Measurements from ENCODE around the gene CBX5.
A peak's percentile ranks its signal among the peaks of the same experiment; 100 is the strongest.
"Not testable (repeated sequence)": the region's sequence is repeated elsewhere in the genome, so short reads cannot be mapped to it uniquely, and the experiment has no call there.

Gene CBX5

DNA sequence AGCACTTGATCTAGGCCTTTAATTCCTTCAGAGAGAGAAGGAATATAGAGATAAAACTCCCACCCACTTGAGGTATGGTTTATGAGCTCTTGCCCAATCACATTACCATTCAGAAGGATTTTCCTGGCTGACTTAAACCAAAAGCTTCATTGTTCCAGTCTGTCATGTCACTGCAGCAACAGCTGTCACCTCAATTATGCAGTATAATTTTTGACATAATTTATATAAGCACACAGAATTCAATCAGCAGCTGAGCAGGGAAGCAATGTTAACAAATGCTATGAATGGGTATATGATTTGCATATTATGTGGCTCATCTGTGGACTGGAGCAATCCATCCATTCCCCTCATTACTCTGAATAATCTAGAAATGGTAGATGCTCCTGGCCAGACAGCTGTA, 40.3 kb downstream of the CBX5 start:
- no peak overlapping the region for H2AFZ ChIP-seq (ENCODE audit: low read length, unreplicated experiment)
- H3K4me3 ChIP-seq (ENCODE audit: low read depth, low read length), result no peak overlapping the region
- peaks cover 26% of the 10 kb centered on the region for H3K36me3 ChIP-seq (ENCODE audit: insufficient read depth, low read length)
- no peaks in the 10 kb centered on the region for H3K27me3 ChIP-seq (ENCODE audit: insufficient read depth, low read length)
- H3K4me1 ChIP-seq (ENCODE audit: control insufficient read depth, insufficient read depth, low read length, unreplicated experiment), result no peaks in the 10 kb centered on the region
- H3K27ac ChIP-seq (ENCODE audit: low read depth, low read length), result no peak overlapping the region
- H3K79me2 ChIP-seq (ENCODE audit: control insufficient read depth, insufficient read depth, low read length, unreplicated experiment), result no peaks in the 10 kb centered on the region

DNA sequence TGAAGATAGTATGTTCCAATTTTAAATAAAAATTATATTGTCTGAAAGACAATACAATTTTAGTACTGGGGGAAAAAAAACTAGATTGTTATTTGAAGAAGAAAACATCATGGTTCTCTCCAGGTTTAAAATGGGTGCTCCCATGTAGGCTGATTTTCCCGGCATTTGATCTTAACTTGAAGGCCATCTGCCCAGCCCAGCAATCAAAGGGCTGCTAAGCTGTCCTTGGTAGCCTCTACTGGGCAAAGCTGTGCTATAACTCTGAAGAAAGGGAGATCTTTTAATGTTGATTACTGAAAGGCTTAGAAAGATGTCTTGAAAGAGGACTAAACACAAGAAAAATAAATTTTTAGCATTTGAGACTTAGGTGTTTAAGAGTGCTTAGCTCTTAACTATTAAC, 41.4 kb downstream of the CBX5 start:
- H3K79me2 ChIP-seq (ENCODE audit: control insufficient read depth, insufficient read depth, low read length, unreplicated experiment), result no peaks in the 10 kb centered on the region
- H3K36me3 ChIP-seq (ENCODE audit: insufficient read depth, low read length), result peaks cover 26% of the 10 kb centered on the region
- H3K4me1 ChIP-seq (ENCODE audit: control insufficient read depth, insufficient read depth, low read length, unreplicated experiment), result no peaks in the 10 kb centered on the region
- H3K27ac ChIP-seq (ENCODE audit: low read depth, low read length), result no peak overlapping the region
- no peaks in the 10 kb centered on the region for H3K27me3 ChIP-seq (ENCODE audit: insufficient read depth, low read length)
- no peak overlapping the region for H3K4me3 ChIP-seq (ENCODE audit: low read depth, low read length)
- H2AFZ ChIP-seq (ENCODE audit: low read length, unreplicated experiment), result no peak overlapping the region

DNA sequence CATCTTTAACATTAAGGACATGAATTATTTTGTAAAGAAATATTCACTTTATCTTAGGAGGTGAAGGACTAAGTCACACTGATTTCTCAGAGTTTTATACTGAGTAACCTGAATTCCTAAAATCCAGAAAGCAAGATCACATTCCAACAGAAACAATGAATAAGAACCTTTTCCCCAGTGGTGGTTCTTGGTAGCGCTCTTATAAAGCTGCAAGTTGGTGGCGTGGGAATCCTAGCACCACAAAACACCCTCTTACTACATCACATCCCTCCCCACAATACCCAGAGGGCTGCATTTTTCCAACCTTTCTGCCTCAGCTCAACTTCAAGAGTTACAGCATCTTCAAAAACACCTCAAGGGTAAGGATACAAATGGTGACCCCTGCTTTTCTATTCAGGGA, 47.1 kb downstream of the CBX5 start:
- no peaks in the 10 kb centered on the region for H3K27me3 ChIP-seq (ENCODE audit: insufficient read depth, low read length)
- peaks cover 8% of the 10 kb centered on the region; the same call in 1 of the 2 replicates for H3K36me3 ChIP-seq (ENCODE audit: insufficient read depth, low read length)
- peaks cover 22% of the 10 kb centered on the region for H3K4me1 ChIP-seq (ENCODE audit: control insufficient read depth, insufficient read depth, low read length, unreplicated experiment)
- H3K27ac ChIP-seq (ENCODE audit: low read depth, low read length), result no peak overlapping the region
- H3K79me2 ChIP-seq (ENCODE audit: control insufficient read depth, insufficient read depth, low read length, unreplicated experiment), result no peaks in the 10 kb centered on the region
- H3K4me3 ChIP-seq (ENCODE audit: low read depth, low read length), result no peak overlapping the region
- H2AFZ ChIP-seq (ENCODE audit: low read length, unreplicated experiment), result no peak overlapping the region

DNA sequence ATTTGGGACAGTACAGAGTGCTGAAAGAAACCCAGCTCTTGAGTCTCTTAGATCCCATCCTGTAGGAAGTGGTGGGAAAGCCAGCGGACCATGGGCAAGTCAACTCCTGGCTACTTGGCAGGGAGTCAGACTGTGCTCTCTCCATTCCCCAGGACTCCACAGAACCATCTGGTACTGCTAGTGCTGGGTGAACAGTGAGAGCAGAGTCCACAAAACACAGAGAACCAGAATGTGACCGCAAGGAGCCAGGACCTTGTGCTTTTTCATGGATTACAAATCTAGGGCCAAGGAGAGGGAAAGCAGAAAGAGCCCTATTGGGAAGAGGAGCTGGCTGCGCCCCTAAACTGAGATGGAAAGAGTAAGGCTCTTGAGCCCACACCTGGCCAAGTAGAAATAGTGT, 48.7 kb downstream of the CBX5 start:
- not testable (repeated sequence) for H3K79me2 ChIP-seq (ENCODE audit: control insufficient read depth, insufficient read depth, low read length, unreplicated experiment); H2AFZ ChIP-seq (ENCODE audit: low read length, unreplicated experiment); H3K36me3 ChIP-seq (ENCODE audit: insufficient read depth, low read length); H3K4me3 ChIP-seq (ENCODE audit: low read depth, low read length); H3K27me3 ChIP-seq (ENCODE audit: insufficient read depth, low read length); H3K27ac ChIP-seq (ENCODE audit: low read depth, low read length)
- peaks cover 22% of the 10 kb centered on the region for H3K4me1 ChIP-seq (ENCODE audit: control insufficient read depth, insufficient read depth, low read length, unreplicated experiment)

DNA sequence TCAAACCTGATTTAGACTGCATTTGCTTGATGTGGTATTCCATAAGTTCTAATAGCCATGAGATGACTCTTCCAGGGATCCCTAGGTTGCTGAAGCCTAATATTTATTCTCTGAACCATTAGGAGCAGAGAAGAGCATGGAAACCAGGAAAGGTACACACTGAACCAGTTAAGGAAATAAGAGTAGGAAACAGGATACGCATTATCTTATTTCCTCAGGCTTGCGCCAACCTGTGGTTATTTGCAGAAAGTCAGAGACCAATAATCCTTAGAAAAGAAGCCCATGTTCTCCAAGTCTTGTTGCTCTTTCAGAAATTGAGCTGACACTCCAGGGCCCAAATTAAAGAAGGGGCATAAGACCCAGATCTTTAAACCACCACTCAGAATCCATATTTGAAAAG, 49.4 kb downstream of the CBX5 start:
- no peaks in the 10 kb centered on the region for H3K27me3 ChIP-seq (ENCODE audit: insufficient read depth, low read length)
- peak overlapping the region; percentile 91 for H3K27ac ChIP-seq (ENCODE audit: low read depth, low read length)
- H3K4me1 ChIP-seq (ENCODE audit: control insufficient read depth, insufficient read depth, low read length, unreplicated experiment), result peaks cover 22% of the 10 kb centered on the region
- no peaks in the 10 kb centered on the region for H3K79me2 ChIP-seq (ENCODE audit: control insufficient read depth, insufficient read depth, low read length, unreplicated experiment)
- H2AFZ ChIP-seq (ENCODE audit: low read length, unreplicated experiment), result no peak overlapping the region
- no peaks in the 10 kb centered on the region for H3K36me3 ChIP-seq (ENCODE audit: insufficient read depth, low read length)
- peak overlapping the region; percentile 19; the same call in 1 of the 2 replicates for H3K4me3 ChIP-seq (ENCODE audit: low read depth, low read length)

DNA sequence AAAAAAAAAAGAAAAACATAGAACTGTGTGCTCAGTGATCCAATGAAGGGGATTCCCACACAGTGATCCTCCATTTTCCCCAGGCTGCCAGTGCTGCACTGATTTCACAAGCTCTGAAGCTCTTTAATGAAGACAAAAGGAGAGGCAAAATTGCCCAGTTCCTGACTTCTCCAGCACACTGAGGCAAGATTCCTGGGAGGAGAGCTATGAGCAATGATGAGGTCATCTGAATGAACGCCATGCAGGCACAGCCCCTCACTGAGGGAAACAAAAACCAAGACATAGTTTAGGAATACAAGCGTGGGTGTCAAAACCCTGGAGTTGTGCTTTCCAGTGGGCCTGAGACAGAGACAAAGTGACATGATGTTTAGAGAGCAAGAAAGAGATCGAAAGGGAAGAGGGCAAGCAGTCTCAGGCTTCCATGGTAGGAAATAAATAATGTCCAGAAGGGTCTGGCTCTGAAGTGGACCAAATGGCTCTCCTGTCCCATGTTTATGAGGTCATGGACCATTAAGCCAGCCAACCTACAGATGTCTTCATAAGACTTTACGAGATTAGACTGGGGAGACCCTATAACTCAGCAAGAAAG, 50.2 kb downstream of the CBX5 start:
- Histone ChIP-seq H3K36me3 (ENCODE audit: insufficient read depth, low read length) (no peaks in the 10 kb centered on the region), H3K4me1 (ENCODE audit: control insufficient read depth, insufficient read depth, low read length, unreplicated experiment) (peaks cover 22% of the 10 kb centered on the region), H3K27me3 (ENCODE audit: insufficient read depth, low read length) (no peaks in the 10 kb centered on the region), H2AFZ (ENCODE audit: low read length, unreplicated experiment) (no peak overlapping the region), H3K27ac (ENCODE audit: low read depth, low read length) (peak overlapping the region; percentile 91), H3K79me2 (ENCODE audit: control insufficient read depth, insufficient read depth, low read length, unreplicated experiment) (no peaks in the 10 kb centered on the region), H3K4me3 (ENCODE audit: low read depth, low read length) (peak overlapping the region; percentile 19; the same call in 1 of the 2 replicates)

DNA sequence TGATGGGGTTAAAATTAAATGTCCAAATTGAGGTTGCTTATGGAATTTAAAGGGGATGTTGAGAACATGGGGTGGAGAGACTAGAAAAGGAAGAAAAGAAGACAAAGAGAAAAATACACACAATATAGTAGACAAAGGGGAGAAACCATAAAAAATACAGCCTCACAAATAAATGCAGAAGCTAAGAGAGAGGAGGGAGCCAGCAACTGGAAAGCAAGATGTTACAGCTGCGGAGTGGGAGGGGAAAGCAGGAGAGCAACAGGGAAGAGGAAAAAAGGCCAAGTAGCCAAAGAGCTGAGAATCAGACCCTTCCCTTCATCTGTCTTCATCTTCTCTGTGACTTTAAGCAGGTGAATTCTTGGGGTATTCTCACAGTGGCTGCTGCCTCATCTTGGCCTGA, 51.5 kb downstream of the CBX5 start:
- no peaks in the 10 kb centered on the region for H3K79me2 ChIP-seq (ENCODE audit: control insufficient read depth, insufficient read depth, low read length, unreplicated experiment)
- peaks cover 22% of the 10 kb centered on the region for H3K4me1 ChIP-seq (ENCODE audit: control insufficient read depth, insufficient read depth, low read length, unreplicated experiment)
- H3K36me3 ChIP-seq (ENCODE audit: insufficient read depth, low read length), result no peaks in the 10 kb centered on the region
- no peak overlapping the region for H2AFZ ChIP-seq (ENCODE audit: low read length, unreplicated experiment)
- no peak overlapping the region for H3K4me3 ChIP-seq (ENCODE audit: low read depth, low read length)
- peak overlapping the region; percentile 91 for H3K27ac ChIP-seq (ENCODE audit: low read depth, low read length)
- H3K27me3 ChIP-seq (ENCODE audit: insufficient read depth, low read length), result no peaks in the 10 kb centered on the region

DNA sequence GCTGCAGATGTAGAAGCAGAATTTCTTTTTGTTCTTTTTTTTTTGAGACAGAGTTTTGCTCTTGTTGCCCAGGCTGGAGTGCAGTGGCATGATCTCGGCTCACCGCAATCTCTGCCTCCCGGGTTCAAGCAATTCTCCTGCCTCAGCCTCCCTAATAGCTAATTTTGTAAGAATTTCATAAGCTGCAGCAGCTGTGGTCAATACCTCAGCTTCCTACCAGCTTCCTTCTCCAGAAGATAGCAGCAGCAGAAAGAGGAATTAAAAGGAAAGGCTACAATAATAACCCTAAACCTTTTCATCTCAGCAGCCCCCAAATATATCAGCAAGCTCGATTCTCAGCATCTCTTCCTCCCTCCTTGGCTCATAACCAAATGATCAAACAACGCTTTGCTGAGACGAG, 52.0 kb downstream of the CBX5 start:
- H3K4me3 ChIP-seq (ENCODE audit: low read depth, low read length); H2AFZ ChIP-seq (ENCODE audit: low read length, unreplicated experiment); H3K27ac ChIP-seq (ENCODE audit: low read depth, low read length); H3K79me2 ChIP-seq (ENCODE audit: control insufficient read depth, insufficient read depth, low read length, unreplicated experiment); H3K27me3 ChIP-seq (ENCODE audit: insufficient read depth, low read length); H3K36me3 ChIP-seq (ENCODE audit: insufficient read depth, low read length): not testable (repeated sequence)
- peaks cover 26% of the 10 kb centered on the region for H3K4me1 ChIP-seq (ENCODE audit: control insufficient read depth, insufficient read depth, low read length, unreplicated experiment)

DNA sequence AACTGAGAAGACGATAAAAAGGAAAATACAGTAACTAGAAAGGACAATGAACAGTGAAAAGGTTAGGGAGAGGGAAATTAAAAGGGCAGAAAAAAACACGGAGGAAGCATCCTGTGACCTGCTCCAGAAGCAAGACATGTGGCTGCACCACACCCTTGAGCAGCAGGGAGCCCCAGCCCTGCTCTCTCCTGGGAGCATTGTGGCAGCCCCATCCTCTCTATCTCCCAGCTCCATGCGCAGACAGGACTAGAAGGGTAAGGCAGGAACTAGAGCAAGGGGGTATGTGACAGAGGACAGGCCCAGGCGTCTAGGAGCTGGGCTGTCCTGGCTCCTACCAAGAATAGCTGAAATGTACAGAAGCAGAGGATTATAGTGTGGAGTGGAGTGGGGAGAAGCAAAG, 52.5 kb downstream of the CBX5 start:
- no peak overlapping the region for H3K4me3 ChIP-seq (ENCODE audit: low read depth, low read length)
- H3K27me3 ChIP-seq (ENCODE audit: insufficient read depth, low read length), result no peaks in the 10 kb centered on the region
- no peak overlapping the region for H3K27ac ChIP-seq (ENCODE audit: low read depth, low read length)
- H2AFZ ChIP-seq (ENCODE audit: low read length, unreplicated experiment), result no peak overlapping the region
- peaks cover 30% of the 10 kb centered on the region for H3K4me1 ChIP-seq (ENCODE audit: control insufficient read depth, insufficient read depth, low read length, unreplicated experiment)
- H3K36me3 ChIP-seq (ENCODE audit: insufficient read depth, low read length), result no peaks in the 10 kb centered on the region
- no peaks in the 10 kb centered on the region for H3K79me2 ChIP-seq (ENCODE audit: control insufficient read depth, insufficient read depth, low read length, unreplicated experiment)

DNA sequence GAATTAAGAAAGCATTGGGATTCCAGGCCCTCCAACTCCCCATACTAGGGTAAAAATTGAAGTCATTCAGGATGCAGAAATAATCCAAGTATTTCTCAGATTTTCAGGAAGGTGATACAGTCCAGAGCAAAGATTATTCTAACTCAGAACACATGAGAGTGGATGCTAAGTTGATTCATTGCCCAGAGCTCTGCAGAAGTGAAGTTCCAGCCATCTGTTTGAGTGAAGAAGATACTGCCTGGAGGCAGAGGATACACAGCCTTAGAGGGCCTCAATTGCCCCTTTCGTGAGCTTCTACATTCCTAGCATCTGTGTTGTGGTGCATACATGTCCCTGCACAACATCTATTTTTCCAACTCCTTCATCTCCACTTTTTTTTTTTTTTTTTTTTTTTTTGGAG, 54.3 kb downstream of the CBX5 start:
- no peaks in the 10 kb centered on the region for H3K36me3 ChIP-seq (ENCODE audit: insufficient read depth, low read length)
- H3K4me1 ChIP-seq (ENCODE audit: control insufficient read depth, insufficient read depth, low read length, unreplicated experiment), result peaks cover 37% of the 10 kb centered on the region
- H3K79me2 ChIP-seq (ENCODE audit: control insufficient read depth, insufficient read depth, low read length, unreplicated experiment), result no peaks in the 10 kb centered on the region
- H2AFZ ChIP-seq (ENCODE audit: low read length, unreplicated experiment), result no peak overlapping the region
- H3K27me3 ChIP-seq (ENCODE audit: insufficient read depth, low read length), result no peaks in the 10 kb centered on the region
- no peak overlapping the region for H3K27ac ChIP-seq (ENCODE audit: low read depth, low read length)
- no peak overlapping the region for H3K4me3 ChIP-seq (ENCODE audit: low read depth, low read length)

DNA sequence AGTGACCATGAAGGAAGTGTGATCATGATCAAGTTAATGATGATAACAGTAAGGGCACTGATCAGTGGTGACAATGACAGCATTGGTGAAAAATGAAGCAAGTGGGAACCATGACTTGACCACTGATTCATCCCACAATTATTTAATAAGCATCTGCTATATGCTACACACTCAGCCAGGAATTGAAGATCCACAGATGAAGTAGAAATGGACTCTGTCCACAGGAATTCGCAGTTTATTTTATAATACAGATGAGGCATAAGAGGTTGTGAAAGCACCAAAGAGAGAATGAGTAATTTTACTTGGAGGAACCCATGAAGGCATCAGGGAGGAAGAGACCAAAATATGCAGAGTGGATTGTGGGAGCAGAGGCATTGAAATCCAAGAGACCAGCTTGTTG, 57.3 kb downstream of the CBX5 start:
- Histone ChIP-seq H3K36me3 (ENCODE audit: insufficient read depth, low read length) (no peaks in the 10 kb centered on the region), H3K4me1 (ENCODE audit: control insufficient read depth, insufficient read depth, low read length, unreplicated experiment) (peaks cover 25% of the 10 kb centered on the region), H3K79me2 (ENCODE audit: control insufficient read depth, insufficient read depth, low read length, unreplicated experiment) (no peaks in the 10 kb centered on the region), H3K4me3 (ENCODE audit: low read depth, low read length) (no peak overlapping the region), H3K27ac (ENCODE audit: low read depth, low read length) (peak overlapping the region; percentile 79), H2AFZ (ENCODE audit: low read length, unreplicated experiment) (peak overlapping the region; percentile 97), H3K27me3 (ENCODE audit: insufficient read depth, low read length) (no peaks in the 10 kb centered on the region)
